Measurements from ENCODE around the gene KIFC3. TPM values are rescaled to one million over a fixed set of nuclear protein-coding genes. Genes with fewer than 3 reads are reported as not detected.

The KIFC3 gene
- total RNA-seq, 4 donors from 2014 or later = 28.2 to 76.8 (median 46.6) TPM

DNA sequence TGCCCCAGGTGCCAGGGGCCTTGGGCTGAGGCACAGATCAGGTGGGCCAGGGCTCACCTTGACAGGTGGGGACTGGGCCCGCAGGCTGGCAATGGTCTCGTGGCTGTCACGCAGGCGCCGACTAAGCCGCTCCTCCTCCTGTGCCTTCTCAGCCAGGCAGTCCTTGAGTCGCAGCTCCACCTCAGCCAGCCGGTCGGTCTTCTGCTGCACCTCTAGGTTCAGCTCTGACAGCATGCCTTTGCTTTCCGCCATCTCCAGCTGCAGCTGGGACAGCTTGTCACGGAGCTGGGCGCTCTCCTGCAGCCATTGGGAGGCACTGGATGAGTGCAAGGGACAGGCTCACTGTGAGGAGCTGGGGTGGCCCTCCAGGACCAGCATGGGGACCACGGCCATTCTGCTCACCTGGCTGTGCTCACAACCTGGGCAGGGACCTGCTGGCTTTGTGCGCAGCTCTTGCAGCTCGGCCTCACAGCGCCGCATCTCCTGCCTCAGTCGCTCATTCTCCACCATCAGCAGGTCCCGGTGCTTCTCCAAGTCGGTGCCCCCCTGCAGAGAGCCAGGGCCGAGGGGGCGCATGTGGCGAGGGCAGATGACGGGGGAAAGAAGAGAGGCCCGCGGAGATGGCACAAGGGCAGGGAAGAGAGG lies 31.0 kb downstream of the KIFC3 start:
- 91% methylated on average over 19 of the region's 26 CpGs for WGBS
- Histone ChIP-seq H3K4me1 (peaks cover 0 to 5% (median 0%) of the 10 kb centered on the region in 4 donors), H3K9me3 (no peaks in the 10 kb centered on the region), H3K27me3 (no peaks in the 10 kb centered on the region), H3K27ac (replicated peaks in 1 of 4) (no peak overlapping the region), H3K36me3 (peaks cover 29 to 91% (median 77%) of the 10 kb centered on the region in 4 donors), H3K4me3 (no peak overlapping the region)
- intact Hi-C loops (cut with DNase I) = no loop called here
- no peak for DNase-seq (ENCODE audit: extremely low spot score)
- TF ChIP-seq POLR2A (IDR thresholded peaks at IDR 0.05; ENCODE audit: low read depth) (no peak), EP300 (IDR thresholded peaks at IDR 0.05) (no peak), POLR2AphosphoS5 (IDR thresholded peaks at IDR 0.05) (no peak)
- TF ChIP-seq, protein P1, sequence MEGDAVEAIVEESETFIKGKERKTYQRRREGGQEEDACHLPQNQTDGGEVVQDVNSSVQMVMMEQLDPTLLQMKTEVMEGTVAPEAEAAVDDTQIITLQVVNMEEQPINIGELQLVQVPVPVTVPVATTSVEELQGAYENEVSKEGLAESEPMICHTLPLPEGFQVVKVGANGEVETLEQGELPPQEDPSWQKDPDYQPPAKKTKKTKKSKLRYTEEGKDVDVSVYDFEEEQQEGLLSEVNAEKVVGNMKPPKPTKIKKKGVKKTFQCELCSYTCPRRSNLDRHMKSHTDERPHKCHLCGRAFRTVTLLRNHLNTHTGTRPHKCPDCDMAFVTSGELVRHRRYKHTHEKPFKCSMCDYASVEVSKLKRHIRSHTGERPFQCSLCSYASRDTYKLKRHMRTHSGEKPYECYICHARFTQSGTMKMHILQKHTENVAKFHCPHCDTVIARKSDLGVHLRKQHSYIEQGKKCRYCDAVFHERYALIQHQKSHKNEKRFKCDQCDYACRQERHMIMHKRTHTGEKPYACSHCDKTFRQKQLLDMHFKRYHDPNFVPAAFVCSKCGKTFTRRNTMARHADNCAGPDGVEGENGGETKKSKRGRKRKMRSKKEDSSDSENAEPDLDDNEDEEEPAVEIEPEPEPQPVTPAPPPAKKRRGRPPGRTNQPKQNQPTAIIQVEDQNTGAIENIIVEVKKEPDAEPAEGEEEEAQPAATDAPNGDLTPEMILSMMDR (IDR thresholded peaks at IDR 0.05) = no peak

DNA sequence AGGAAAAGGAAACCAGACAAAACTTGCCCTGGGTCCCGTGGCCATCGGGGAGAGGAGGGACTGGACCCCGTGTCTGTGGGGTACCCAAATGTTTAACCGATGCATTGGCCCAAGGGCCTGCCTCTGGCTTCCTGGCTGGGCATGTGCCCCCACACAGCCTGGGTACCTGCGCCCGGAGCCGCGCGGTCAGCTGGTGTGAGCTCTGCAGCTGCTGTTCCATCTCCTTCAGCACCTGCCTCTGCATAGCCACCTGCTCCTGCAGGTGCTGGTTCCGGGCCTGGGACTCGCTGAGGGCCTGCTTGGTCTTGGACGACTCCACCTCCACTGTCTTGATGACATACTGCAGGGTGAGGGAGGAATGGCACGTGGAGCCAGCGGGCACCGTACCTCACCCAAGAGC lies 31.9 kb downstream of the KIFC3 start:
- DNase-seq (ENCODE audit: extremely low spot score) = no peak
- no peaks in the 10 kb centered on the region for H3K9me3 ChIP-seq
- H3K27me3 ChIP-seq = no peaks in the 10 kb centered on the region
- TF ChIP-seq EP300 (IDR thresholded peaks at IDR 0.05) (no peak), POLR2AphosphoS5 (IDR thresholded peaks at IDR 0.05) (no peak), POLR2A (IDR thresholded peaks at IDR 0.05; ENCODE audit: low read depth) (no peak)
- TF ChIP-seq, protein P1 (IDR thresholded peaks at IDR 0.05) = no peak
- WGBS = 97% methylated on average over 9 of the region's 15 CpGs
- H3K36me3 ChIP-seq = peaks cover 29 to 91% (median 77%) of the 10 kb centered on the region in 4 donors
- no peak overlapping the region for H3K27ac ChIP-seq (replicated peaks in 1 of 4)
- H3K4me3 ChIP-seq = no peak overlapping the region
- intact Hi-C loops (cut with DNase I) = no loop called here
- peaks cover 0 to 5% (median 0%) of the 10 kb centered on the region in 4 donors for H3K4me1 ChIP-seq

DNA sequence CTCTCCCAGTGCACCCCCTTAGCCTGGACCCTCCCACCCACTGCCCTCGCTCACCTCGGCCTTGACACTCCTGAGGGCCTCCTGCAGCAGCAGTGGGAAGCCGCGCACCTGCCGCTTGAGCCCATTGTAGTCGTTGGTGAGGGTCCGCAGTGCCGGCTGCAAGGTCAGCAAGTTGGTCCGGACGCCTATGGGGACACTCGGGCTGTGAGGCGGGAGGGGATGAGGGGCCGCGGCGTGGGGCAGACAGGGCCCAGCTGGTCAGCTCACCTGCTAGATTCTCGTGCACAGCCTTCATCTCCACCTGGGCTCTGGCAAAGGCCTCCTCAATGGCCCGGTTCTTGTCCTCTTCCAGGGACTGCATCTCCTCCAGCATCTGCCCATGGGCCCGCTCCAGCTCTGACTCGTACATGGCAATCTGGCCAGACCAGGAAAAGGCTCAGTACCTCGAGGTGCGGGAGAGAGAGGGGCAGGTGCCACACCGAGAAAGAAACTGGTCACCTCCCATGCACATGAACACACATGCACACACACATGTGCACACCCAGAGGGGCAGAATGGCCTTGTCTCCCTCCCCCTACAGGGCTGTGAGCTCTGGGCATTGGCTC lies 32.6 kb downstream of the KIFC3 start:
- no peak overlapping the region for H3K4me3 ChIP-seq
- H3K27me3 ChIP-seq = no peaks in the 10 kb centered on the region
- TF ChIP-seq EP300 (IDR thresholded peaks at IDR 0.05) (no peak), POLR2AphosphoS5 (IDR thresholded peaks at IDR 0.05) (no peak), POLR2A (IDR thresholded peaks at IDR 0.05; ENCODE audit: low read depth) (no peak)
- TF ChIP-seq, protein P1 (IDR thresholded peaks at IDR 0.05) = no peak
- H3K36me3 ChIP-seq = peaks cover 29 to 91% (median 76%) of the 10 kb centered on the region in 4 donors
- intact Hi-C loops (cut with DNase I) = no loop called here
- H3K27ac ChIP-seq (replicated peaks in 1 of 4) = no peak overlapping the region
- H3K4me1 ChIP-seq = peaks cover 0 to 5% (median 1%) of the 10 kb centered on the region in 4 donors
- WGBS = 96% methylated on average over 6 of the region's 22 CpGs
- H3K9me3 ChIP-seq = no peaks in the 10 kb centered on the region
- no peak for DNase-seq (ENCODE audit: extremely low spot score)

DNA sequence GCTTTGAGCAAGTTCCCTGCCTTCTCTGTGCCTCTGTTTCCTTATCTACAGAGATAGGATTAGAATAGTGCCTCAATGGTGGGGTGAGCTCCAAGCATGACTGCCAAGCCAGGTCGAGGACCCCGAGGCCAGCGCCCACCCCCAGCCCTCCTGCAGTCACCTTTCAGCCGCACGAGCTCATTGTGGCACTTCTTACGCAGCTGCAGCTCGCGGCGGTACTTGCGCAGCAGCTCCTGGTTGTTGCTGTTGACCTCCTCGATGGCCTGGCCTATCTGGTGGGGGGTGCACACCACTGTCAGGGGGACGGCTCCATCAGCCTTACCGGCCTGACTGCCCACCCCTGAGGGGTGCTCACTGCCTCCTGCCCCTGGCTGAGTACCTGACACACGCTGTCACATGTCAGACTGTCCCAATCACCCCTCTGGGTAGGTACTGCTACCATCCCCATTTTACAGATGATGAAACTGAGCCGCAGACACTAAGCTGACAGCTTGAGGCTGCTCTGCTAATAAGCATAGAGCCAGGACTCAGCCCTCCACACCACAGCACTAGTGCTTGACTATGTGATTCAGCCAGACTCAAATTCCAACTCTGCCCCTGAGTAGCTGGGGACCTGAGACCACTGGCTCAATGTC lies 35.5 kb downstream of the KIFC3 start:
- 93% methylated on average over 12 of the region's 15 CpGs for WGBS
- no peak for TF ChIP-seq POLR2AphosphoS5 (IDR thresholded peaks at IDR 0.05)
- TF ChIP-seq EP300 (IDR thresholded peaks at IDR 0.05) = no peak
- TF ChIP-seq, protein P1 (IDR thresholded peaks at IDR 0.05) = no peak
- TF ChIP-seq POLR2A (IDR thresholded peaks at IDR 0.05; ENCODE audit: low read depth) = no peak
- no peaks in the 10 kb centered on the region for H3K9me3 ChIP-seq

More for the DNA sequence above, 35.5 kb downstream of the KIFC3 start:
- intact Hi-C loops (cut with DNase I) = no loop called here
- no peaks in the 10 kb centered on the region for H3K27me3 ChIP-seq
- peaks cover 0 to 5% (median 2%) of the 10 kb centered on the region in 4 donors for H3K4me1 ChIP-seq
- no peak overlapping the region for H3K4me3 ChIP-seq
- H3K27ac ChIP-seq (replicated peaks in 1 of 4) = no peak overlapping the region
- DNase-seq (ENCODE audit: extremely low spot score) = no peak
- H3K36me3 ChIP-seq = peaks cover 29 to 100% (median 93%) of the 10 kb centered on the region in 4 donors
